Aorta (tissue), 5 donors: ENCODE data around the gene DDI2. TPM values are rescaled to one million over a fixed set of nuclear protein-coding genes. Genes with fewer than 3 reads are reported as not detected.

ENCODE experiments used
- ATAC-seq: fragments of 200-7000 bp; cut with Tn5 transposase; one replicate; pipeline ENCODE4 v1.9.1; 2022; ENCODE audit warnings: moderate library complexity; ENCODE audit not compliant: low FRiP score
- DNase-seq, 2 donors: peaks; one replicate each; pipeline ENCODE4 v3.0.0-alpha.2; 2020
- H3K27ac ChIP-seq, 2 donors: one replicate each; pipeline ENCODE4 v1.5.1; 2013; ENCODE audit warnings: low read length in 2 of 2, mild to moderate bottlenecking in 2 of 2, moderate library complexity in 2 of 2, control low read depth in 1 of 2, inconsistent platforms in 1 of 2, low read depth in 1 of 2
- H3K27me3 ChIP-seq, 2 donors: one replicate each; pipeline ENCODE4 v1.6.1; 2013; ENCODE audit warnings: control low read depth in 1 of 2, low read length in 1 of 2, mild to moderate bottlenecking in 1 of 2, moderate library complexity in 1 of 2; ENCODE audit not compliant: insufficient read depth in 2 of 2, control insufficient read depth in 1 of 2
- H3K36me3 ChIP-seq, 2 donors: one replicate each; pipeline ENCODE4 v1.6.1; 2013; ENCODE audit warnings: control low read depth in 1 of 2, low read length in 1 of 2, mild to moderate bottlenecking in 1 of 2; ENCODE audit not compliant: insufficient read depth in 2 of 2, control insufficient read depth in 1 of 2
- H3K4me1 ChIP-seq, 2 donors: one replicate each; pipeline ENCODE4 v1.6.1; 2013; ENCODE audit warnings: low read length in 2 of 2, control low read depth in 1 of 2, mild to moderate bottlenecking in 1 of 2, moderate library complexity in 1 of 2; ENCODE audit not compliant: insufficient read depth in 2 of 2, control insufficient read depth in 1 of 2
- H3K4me3 ChIP-seq, 2 donors: one replicate each; pipeline ENCODE4 v1.5.1; 2013; ENCODE audit warnings: low read length in 2 of 2, control low read depth in 1 of 2, mild to moderate bottlenecking in 1 of 2
- H3K9me3 ChIP-seq: one replicate; pipeline ENCODE4 v1.6.1; 2013; ENCODE audit warnings: mild to moderate bottlenecking, low read length; ENCODE audit not compliant: control insufficient read depth
- WGBS, 2 donors: extraction: QIAGEN DNeasy Blood & Tissue Kit; methylation state at CpG; one replicate each; pipeline ENCODE4 v1.1.7; 2013; 5-methylcytosine and 5-hydroxymethylcytosine counted together
- intact Hi-C, 2 donors: fragments of 100-400 bp; cut with DNase I; formaldehyde crosslinking; loops; one replicate each; pipeline versions ENCODE4 v1.14.2 to v1.15.0; 2022
- polyA plus RNA-seq, 2 donors: library from polyadenylated mRNA; stranded (reverse); fragments of 200-250 nt; gene quantifications; one replicate each; pipeline ENCODE4 v1.2.3, GENCODE V29; 2013
- total RNA-seq, 2 donors: library from RNA; stranded (reverse); fragmentation: NEBNext Ultra II Directional; extraction: Animal tissue kit (Norgen Biotek cat#: 25700); gene quantifications; one replicate each; pipeline ENCODE4 v1.2.1, GENCODE V29; 2021
- donor health status: healthy with polysubstance abuse.
- donor health status: Bipolar disorder and iron deficiency.
- donor health status: DM: no; HTN: no; CAD: no.
- donor health status: DM: no; HTN: no; CAD: no.
- donor health status: DM: yes; HTN: yes; CAD: no.

Gene DDI2
- total and polyA plus RNA-seq, 4 donors: 4.7 to 29.6 (median 15.0) TPM

GRCh38 chr1:15578921-15579682 is 38.2 kb upstream of the DDI2 start:
- no peaks in the 10 kb centered on the region for H3K27me3 ChIP-seq
- no peaks in the 10 kb centered on the region for H3K4me1 ChIP-seq
- H3K9me3 ChIP-seq: no peaks in the 10 kb centered on the region
- intact Hi-C loops: no loop called here
- ATAC-seq (no peak), DNase-seq (peak in 1 of 2 donors; percentile 67)
- H3K4me3 ChIP-seq: no peak overlapping the region
- H3K27ac ChIP-seq: no peak overlapping the region
- H3K36me3 ChIP-seq: no peaks in the 10 kb centered on the region
- WGBS, 2 donors: 77 to 79% methylated on average over 16 of the region's 16 CpGs

DNA sequence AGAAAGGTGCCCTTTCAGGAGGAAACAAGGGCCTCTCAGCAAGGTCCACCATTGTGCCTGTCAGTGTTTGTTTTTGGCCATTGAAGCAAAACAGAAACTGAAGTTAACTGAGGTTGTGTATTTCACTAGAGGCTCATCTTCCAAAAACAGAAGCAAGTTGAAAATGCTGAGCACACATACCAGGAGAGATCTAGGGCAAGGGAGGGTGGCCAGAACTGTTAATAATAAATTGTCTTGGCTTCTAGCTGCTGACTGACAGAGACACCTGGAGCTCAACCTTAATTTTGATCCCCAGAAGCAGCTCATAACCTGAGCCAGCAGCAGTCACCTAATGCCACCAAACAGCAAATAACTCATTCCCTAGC is 37.6 kb upstream of the DDI2 start:
- Histone ChIP-seq H3K4me3 (no peak overlapping the region), H3K9me3 (no peaks in the 10 kb centered on the region), H3K27ac (no peak overlapping the region), H3K27me3 (no peaks in the 10 kb centered on the region), H3K4me1 (no peaks in the 10 kb centered on the region), H3K36me3 (no peaks in the 10 kb centered on the region)
- intact Hi-C loops: no loop called here
- ATAC-seq (no peak), DNase-seq (peak in 1 of 2 donors; percentile 5)

DNA sequence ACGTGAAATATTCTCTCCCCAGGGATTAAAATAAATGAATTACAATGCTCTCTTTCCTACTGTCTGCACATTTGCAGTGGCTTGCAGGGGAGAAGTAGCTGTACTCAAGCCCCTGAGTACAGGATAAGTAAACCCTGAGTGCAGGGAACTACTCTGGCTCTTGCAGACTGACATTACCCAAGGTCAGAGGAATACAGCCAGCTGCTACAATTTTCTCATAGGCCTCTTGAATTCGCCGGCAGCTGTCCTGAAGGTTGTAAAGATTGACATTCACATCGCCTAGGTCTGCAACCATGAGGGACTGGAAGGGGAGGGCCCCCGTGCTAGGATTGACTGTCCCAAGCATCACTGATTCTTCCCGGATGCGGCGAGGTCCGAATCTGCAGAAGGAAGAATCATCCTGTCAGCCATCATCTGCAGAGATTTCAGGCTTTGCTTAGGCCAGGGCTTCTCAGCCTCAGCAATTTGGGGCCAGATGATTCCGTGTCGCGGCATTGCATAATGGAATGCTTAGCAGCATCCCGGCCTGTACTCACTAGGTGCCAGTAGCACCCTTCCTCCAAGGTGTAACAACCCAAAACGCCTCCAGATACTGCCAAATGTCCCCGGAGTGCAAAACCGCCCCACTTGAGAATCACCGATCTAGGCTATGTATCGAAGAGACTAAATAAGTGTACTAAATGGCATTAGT is 34.1 kb upstream of the DDI2 start:
- DNase-seq (no peak), ATAC-seq (no peak)
- 94 to 96% methylated on average over 18 of the region's 18 CpGs for WGBS, 2 donors
- H3K4me3 ChIP-seq: no peak overlapping the region
- H3K4me1 ChIP-seq: no peaks in the 10 kb centered on the region
- no peaks in the 10 kb centered on the region for H3K27me3 ChIP-seq
- H3K36me3 ChIP-seq: no peaks in the 10 kb centered on the region
- H3K9me3 ChIP-seq: no peaks in the 10 kb centered on the region
- no peak overlapping the region for H3K27ac ChIP-seq
- intact Hi-C loops: no loop called here

DNA sequence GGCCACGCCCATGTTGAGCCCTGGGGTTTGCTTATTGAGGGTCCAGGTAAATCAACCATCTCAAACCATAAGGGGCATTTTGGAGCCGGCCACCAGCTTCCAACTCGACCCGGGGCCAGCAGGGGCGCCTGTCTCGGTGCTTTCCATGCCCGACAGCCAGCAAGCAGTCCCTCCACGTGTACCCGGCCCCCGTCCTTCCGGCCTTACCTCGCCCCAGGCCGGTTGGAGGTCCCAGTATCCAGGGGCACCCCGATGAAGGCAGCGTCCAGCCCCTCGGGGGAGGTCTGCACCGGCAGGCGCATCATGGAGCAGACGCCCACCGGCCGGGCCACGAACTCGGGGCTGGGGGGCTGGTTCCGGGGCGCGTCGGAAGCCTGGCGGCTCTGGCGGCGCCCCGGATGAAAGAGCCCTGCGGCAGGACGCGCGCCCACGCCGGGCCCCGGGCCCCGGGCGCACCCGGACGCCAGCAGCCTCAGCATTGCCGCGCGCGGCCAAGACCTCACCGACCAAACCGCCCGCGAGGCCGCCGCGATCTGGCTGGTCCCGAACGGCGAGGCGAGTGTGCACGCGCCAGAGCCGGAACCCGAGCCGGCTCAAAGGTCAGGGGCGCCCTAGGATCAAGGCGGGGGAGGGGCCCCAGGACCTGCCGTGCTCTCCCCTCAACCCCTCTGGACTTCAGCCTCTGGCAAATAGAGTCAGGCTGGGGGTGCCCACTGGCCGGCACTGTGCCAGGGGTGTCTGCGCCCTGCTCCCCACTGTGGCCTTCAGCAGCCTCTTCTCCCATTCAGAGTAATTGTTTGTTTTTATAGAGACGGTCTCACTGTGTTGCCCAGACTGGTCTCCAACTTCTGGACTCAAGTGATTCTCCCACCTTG is 32.5 kb upstream of the DDI2 start, which contains the start of gene AGMAT:
TSS of gene AGMAT (minus strand) at position 563 of the 875 bp plus-strand sequence. CDS start at position 479, 84 bp downstream.
- Histone ChIP-seq H3K27ac (no peak within 1 kb of the TSS), H3K9me3 (no peaks in the 10 kb centered on the region), H3K4me3 (peak within 1 kb of the TSS in 1 of 2 donors; percentile 51), H3K27me3 (no peaks in the 10 kb centered on the region), H3K36me3 (no peaks in the 10 kb centered on the region), H3K4me1 (no peaks in the 10 kb centered on the region)
- DNase-seq (peak; percentile 56 to 80), ATAC-seq (peak; percentile 62)
- intact Hi-C loops: no loop called here
- WGBS, 2 donors: 1 to 3% methylated on average over 28 to 68 of the region's 68 CpGs

- H3K36me3 ChIP-seq: no peaks in the 10 kb centered on the region
- H3K4me1 ChIP-seq: no peaks in the 10 kb centered on the region
- WGBS, 2 donors: 85 to 92% methylated on average over 5 of the region's 5 CpGs
- no peak for ATAC-seq
- H3K4me3 ChIP-seq: no peak overlapping the region
- H3K27me3 ChIP-seq: no peaks in the 10 kb centered on the region
- no peak overlapping the region for H3K27ac ChIP-seq
- no peaks in the 10 kb centered on the region for H3K9me3 ChIP-seq
- DNase-seq: no peak
- intact Hi-C loops: no loop called here
Measured at GRCh38 chr1:15592285-15592684, 25.0 kb upstream of the DDI2 start.

DNA sequence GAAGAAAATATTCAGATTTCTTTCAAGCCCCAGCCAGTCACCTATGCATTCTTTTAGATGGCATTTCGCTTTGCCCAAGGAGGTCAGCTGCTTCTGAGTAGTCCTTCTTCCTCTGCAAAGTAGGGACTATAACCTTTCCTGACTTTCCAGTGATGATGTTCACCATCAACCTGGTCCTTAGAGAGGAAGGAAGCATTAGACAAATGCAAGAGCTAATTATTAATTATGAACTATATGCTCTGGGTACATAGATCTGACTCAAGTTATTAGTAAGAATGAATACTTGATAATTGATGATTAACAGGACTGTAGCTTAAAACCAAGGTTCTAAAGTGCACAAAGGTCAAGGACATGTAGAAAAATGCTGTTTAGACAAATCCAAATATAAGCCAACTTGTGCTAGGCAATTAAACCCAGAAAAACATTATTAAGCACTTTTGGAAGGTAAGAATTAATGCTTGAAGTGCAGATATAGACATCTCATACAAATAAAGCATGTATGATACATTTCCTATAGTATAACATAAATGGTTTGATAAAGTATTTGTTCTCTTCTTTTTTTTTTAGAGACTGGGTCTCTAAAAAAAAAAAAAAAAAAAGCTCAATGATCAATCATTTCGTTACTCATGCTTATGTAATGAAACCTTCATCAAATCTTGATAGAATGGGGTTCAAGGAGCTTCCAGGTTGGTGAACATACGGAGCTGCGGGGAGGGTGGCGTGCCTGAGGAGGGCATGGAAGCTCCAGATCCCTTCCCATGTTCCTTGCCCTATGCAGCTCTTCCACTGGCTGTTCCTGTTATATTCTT is 21.2 kb upstream of the DDI2 start:
- DNase-seq: peak in 1 of 2 donors; percentile 13
- intact Hi-C loops: no loop called here

GRCh38 chr1:15598436-15598835 is 18.8 kb upstream of the DDI2 start:
- WGBS, 2 donors: 49 to 52% methylated on average over 2 of the region's 2 CpGs
- ATAC-seq: no peak
- H3K36me3 ChIP-seq: no peaks in the 10 kb centered on the region
- intact Hi-C loops: no loop called here
- H3K27ac ChIP-seq: no peak overlapping the region
- no peaks in the 10 kb centered on the region for H3K9me3 ChIP-seq
- H3K27me3 ChIP-seq: no peaks in the 10 kb centered on the region
- no peak for DNase-seq
- no peaks in the 10 kb centered on the region for H3K4me1 ChIP-seq
- H3K4me3 ChIP-seq: no peak overlapping the region

More for the DNA sequence above, 21.2 kb upstream of the DDI2 start:
- Histone ChIP-seq H3K27ac (no peak overlapping the region), H3K9me3 (no peaks in the 10 kb centered on the region), H3K36me3 (no peaks in the 10 kb centered on the region), H3K4me3 (no peak overlapping the region), H3K4me1 (no peaks in the 10 kb centered on the region), H3K27me3 (no peaks in the 10 kb centered on the region)
- 79 to 87% methylated on average over 5 of the region's 5 CpGs for WGBS, 2 donors
- no peak for ATAC-seq
